ENCODE measurements around the gene LEMD3.

- TF ChIP-seq FOXP2 (optimal IDR thresholded peaks at IDR 0.05; ENCODE audit: control extremely low read depth, extremely low read length, insufficient read depth) (no peak), POLR2AphosphoS5 (IDR thresholded peaks at IDR 0.05; ENCODE audit: borderline replicate concordance, low read depth, low read length) (no peak), EZH2 (IDR thresholded peaks at IDR 0.05) (no peak)
These were observed 90.1 kb downstream of the LEMD3 start for GRCh38 chr12:65259501-65259900.
